Osteoblast (primary cell): ENCODE data around the gene MCCC1. TPM values are rescaled to one million over a fixed set of nuclear protein-coding genes. Genes with fewer than 3 reads are reported as not detected.

Source experiments
- DNase-seq: peaks from one replicate; pipeline ENCODE4 v3.0.0; 2011; ENCODE audit warnings: low spot score, mixed read lengths; ENCODE audit not compliant: insufficient read length; ENCODE audit errors: missing footprints
- H2AFZ ChIP-seq: 2 replicates; pipeline ENCODE4 v1.6.0; 2011; ENCODE audit warnings: mild to moderate bottlenecking, low read length
- H3K27ac ChIP-seq: 2 replicates; pipeline ENCODE4 v1.5.1; 2011; ENCODE audit warnings: mild to moderate bottlenecking, low read depth, low read length, moderate library complexity
- H3K27me3 ChIP-seq: 2 replicates; pipeline ENCODE4 v1.6.0; 2012; ENCODE audit warnings: mild to moderate bottlenecking, control low read depth, inconsistent platforms, low read length, moderate library complexity; ENCODE audit not compliant: insufficient read depth
- H3K36me3 ChIP-seq: 2 replicates; pipeline ENCODE4 v1.5.1; 2011; ENCODE audit warnings: mild to moderate bottlenecking, low read length, control low read depth, moderate library complexity; ENCODE audit not compliant: insufficient read depth
- H3K4me1 ChIP-seq: 2 replicates; pipeline ENCODE4 v1.5.1; 2011; ENCODE audit warnings: mild to moderate bottlenecking, low read length, control low read depth, moderate library complexity; ENCODE audit not compliant: insufficient read depth
- H3K4me2 ChIP-seq: 2 replicates; pipeline ENCODE4 v1.6.0; 2011; ENCODE audit warnings: mild to moderate bottlenecking, low read length; ENCODE audit not compliant: insufficient read depth
- H3K4me3 ChIP-seq: fragments of 200-600 bp; sonication (generic); 3 replicates; pipeline ENCODE4 v1.5.1; 2012; ENCODE audit warnings: mild to moderate bottlenecking, low read length, inconsistent platforms; ENCODE audit not compliant: insufficient read depth
- H3K79me2 ChIP-seq: 2 replicates; pipeline ENCODE4 v1.6.0; 2012; ENCODE audit warnings: mild to moderate bottlenecking, low read length, control low read depth, inconsistent platforms; ENCODE audit not compliant: insufficient read depth
- H3K9me3 ChIP-seq: 2 replicates; pipeline ENCODE4 v1.5.1; 2011; ENCODE audit warnings: low read depth, low read length, control low read depth
- H4K20me1 ChIP-seq: 2 replicates; pipeline ENCODE4 v1.6.0; 2012; ENCODE audit warnings: mild to moderate bottlenecking, low read length, control low read depth; ENCODE audit not compliant: insufficient read depth
- CTCF ChIP-seq: IDR thresholded peaks from 2 replicates; pipeline ENCODE4 v1.5.1; 2011; ENCODE audit warnings: mild to moderate bottlenecking, low read depth, low read length, moderate library complexity; ENCODE audit errors: extremely low read depth
- total RNA-seq: library from RNA; depleted of rRNA; stranded (reverse); fragments of >200 nt; gene quantifications from 2 replicates; pipeline ENCODE4 v1.2.3, GENCODE V29; 2012

MCCC1 gene
- total RNA-seq, 1 donor = 20.6 TPM

GRCh38 chr3:183081459-183082183 lies 17.7 kb downstream of the MCCC1 start:
- no peak overlapping the region for H2AFZ ChIP-seq
- H3K79me2 ChIP-seq = no peaks in the 10 kb centered on the region
- no peak for TF ChIP-seq CTCF
- no peak overlapping the region for H3K4me2 ChIP-seq
- peaks cover 2% of the 10 kb centered on the region for H3K4me1 ChIP-seq
- H3K27ac ChIP-seq = no peak overlapping the region
- peaks cover 28% of the 10 kb centered on the region for H3K36me3 ChIP-seq
- H4K20me1 ChIP-seq = no peaks in the 10 kb centered on the region
- no peak for DNase-seq
- H3K9me3 ChIP-seq = no peaks in the 10 kb centered on the region
- H3K4me3 ChIP-seq = no peak overlapping the region
- H3K27me3 ChIP-seq = no peaks in the 10 kb centered on the region

- Histone ChIP-seq H3K27ac (no peak overlapping the region), H3K4me1 (no peaks in the 10 kb centered on the region), H3K27me3 (no peaks in the 10 kb centered on the region), H4K20me1 (no peaks in the 10 kb centered on the region), H3K9me3 (no peaks in the 10 kb centered on the region), H3K36me3 (peaks cover 28% of the 10 kb centered on the region), H3K4me3 (no peak overlapping the region), H3K4me2 (no peak overlapping the region), H3K79me2 (no peaks in the 10 kb centered on the region), H2AFZ (no peak overlapping the region)
- DNase-seq = no peak
- TF ChIP-seq CTCF = no peak
Observed at GRCh38 chr3:183080628-183081027, 18.7 kb downstream of the MCCC1 start.

DNA sequence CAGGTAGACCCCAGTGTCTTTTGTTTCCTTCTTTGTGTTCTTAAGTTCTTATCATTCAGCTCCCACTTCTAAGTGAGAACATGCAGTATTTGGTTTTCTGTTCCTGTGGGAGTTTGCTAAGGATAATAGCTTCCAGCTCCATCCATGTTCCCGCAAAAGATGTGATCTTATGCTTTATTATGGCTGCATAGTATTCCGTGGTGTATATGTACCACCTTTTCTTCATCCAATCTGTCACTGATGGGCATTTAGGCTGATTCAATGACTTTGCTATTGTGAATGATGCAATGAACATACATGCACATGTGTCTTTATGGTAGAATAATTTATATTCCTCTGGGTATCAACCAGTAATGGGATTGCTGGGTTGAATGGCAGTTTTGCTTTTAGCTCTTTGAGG lies 24.4 kb downstream of the MCCC1 start:
- Histone ChIP-seq H3K4me1 (no peaks in the 10 kb centered on the region), H3K4me3 (no peak overlapping the region), H2AFZ (no peak overlapping the region), H3K9me3 (no peaks in the 10 kb centered on the region), H3K79me2 (no peaks in the 10 kb centered on the region), H3K4me2 (no peak overlapping the region), H3K36me3 (peaks cover 20% of the 10 kb centered on the region), H3K27me3 (no peaks in the 10 kb centered on the region), H3K27ac (no peak overlapping the region), H4K20me1 (no peaks in the 10 kb centered on the region)
- no peak for TF ChIP-seq CTCF
- DNase-seq = no peak

DNA sequence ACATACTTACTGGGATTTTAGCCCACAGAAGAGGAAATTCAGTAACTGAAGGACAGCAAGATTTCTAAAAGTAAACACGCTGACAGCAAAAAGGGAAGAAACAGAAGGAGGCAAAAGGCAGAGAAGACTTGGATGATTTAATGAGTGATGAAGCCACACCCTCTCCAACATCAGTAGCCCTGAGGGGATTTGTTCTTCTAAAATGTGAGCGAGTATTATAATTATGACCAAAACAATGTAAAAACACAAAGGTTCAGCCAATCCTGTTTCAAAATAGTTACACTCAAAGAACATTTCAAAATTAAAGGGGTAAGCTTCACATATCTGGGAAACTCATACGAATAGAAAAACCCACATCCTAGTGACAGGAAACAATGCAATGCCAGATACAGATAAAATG lies 25.0 kb downstream of the MCCC1 start:
- Histone ChIP-seq H3K4me1 (no peaks in the 10 kb centered on the region), H3K27ac (peak overlapping the region; percentile 7), H3K36me3 (peaks cover 25% of the 10 kb centered on the region), H3K9me3 (no peaks in the 10 kb centered on the region), H3K27me3 (no peaks in the 10 kb centered on the region), H3K79me2 (no peaks in the 10 kb centered on the region), H3K4me2 (peak overlapping the region; percentile 23), H3K4me3 (no peak overlapping the region), H4K20me1 (no peaks in the 10 kb centered on the region), H2AFZ (no peak overlapping the region)
- DNase-seq = no peak
- no peak for TF ChIP-seq CTCF
